GM18870 (cell line): ENCODE measurements around the gene WDR38.
"Not testable (repeated sequence)": the region's sequence is repeated elsewhere in the genome, so short reads cannot be mapped to it uniquely, and the experiment has no call there.

Experiments used
- ATAC-seq: cut with Tn5 transposase; IDR thresholded peaks from one replicate; pipeline ENCODE4 v1.9.1; 2021; ENCODE audit warnings: moderate library complexity; ENCODE audit not compliant: unreplicated experiment

Gene WDR38

DNA sequence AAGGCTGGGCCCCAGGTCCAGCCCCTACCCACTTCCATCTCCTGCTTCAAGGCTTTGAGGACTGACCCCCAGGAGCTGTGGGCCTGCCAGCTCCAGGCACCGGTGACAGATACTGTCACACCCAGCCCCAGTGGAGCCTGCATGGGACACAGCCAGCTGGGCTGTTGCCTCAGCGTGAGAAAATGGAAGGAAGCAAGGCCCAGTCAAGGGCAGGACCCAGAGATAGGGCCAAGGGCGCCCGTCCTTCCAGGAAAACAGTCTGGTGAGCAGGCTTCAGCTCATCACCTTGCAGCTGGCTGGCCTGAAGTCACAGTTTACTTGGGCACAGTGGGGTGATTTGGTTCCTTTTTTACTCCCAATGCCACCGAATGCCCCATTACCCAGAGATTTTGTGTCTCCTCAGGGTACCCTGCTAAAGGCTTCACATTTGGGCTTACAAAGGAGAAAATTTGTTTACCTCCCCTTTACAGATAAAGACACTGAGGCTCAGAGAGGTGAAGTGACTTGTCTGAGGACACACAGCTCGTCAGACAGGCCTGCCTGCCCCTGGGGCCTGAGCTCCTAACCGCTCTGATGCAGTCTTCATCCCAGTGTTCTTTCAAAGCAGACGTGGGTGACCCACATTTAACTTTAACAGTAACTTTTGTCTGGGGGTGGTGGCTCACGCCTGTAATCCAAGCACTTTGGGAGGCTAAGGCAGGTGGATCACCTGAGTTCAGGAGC lies 21.5 kb upstream of the WDR38 start:
- no peak for ATAC-seq

DNA sequence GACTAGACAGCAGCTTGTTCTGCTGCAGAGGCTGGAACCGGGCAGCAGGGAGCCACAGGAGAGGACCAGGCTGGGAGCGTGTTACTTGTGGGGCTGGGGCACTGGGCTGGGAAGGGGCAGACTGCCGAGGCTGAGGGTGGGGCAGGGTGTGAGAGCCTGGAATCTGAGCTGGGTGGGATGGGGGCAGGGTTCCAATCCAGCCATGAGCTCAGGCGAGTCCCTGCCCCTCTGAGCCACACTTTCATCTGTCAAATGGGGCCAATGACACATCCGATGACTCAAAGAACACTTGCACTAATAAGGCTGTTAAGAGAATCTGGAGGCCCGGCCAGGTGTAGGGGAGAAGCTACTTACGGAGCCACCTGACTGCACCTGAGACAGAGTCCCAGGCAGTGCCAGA lies 18.7 kb upstream of the WDR38 start:
- no peak for ATAC-seq

DNA sequence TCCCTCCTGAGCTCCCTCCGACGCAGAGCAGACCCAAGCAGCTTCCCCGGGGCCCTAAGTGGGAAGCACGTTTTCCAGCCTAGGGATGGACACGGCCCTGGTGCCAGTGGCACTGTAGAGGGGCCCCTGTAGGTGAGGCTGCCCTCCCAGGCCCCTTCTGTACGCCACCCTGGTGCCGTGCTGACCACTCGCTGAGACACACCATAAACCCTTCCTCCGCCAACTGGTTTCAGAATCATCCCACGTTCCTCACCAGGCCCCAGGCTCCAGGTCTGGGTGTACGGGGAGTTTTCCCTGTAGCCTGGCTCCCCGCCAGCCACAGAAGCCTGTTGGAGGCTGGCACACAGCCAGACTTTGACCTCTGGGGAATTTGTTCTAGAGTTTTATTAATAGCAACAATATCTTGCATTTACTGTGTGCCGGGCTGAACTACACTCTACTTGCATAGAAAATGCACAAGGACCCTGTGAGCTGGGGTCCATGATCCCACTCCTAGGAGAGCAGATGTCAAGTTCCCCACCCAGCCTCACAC lies 18.2 kb upstream of the WDR38 start:
- no peak for ATAC-seq

DNA sequence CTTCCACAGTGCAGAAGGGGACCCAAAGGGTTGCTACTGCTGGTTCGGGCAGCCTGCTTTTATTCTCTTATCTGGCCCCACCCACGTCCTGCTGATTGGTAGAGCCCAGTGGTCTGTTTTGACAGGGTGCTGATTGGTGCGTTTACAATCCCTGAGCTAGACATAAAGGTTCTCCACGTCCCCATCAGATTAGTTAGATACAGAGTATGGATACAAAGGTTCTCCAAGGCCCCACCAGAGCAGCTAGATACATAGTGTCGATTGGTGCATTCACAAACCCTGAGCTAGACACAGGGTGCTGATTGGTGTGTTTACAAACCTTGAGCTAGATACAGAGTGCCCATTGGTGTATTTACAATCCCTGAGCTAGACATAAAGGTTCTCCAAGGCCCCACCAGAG lies 15.1 kb upstream of the WDR38 start:
- not testable (repeated sequence) for ATAC-seq

DNA sequence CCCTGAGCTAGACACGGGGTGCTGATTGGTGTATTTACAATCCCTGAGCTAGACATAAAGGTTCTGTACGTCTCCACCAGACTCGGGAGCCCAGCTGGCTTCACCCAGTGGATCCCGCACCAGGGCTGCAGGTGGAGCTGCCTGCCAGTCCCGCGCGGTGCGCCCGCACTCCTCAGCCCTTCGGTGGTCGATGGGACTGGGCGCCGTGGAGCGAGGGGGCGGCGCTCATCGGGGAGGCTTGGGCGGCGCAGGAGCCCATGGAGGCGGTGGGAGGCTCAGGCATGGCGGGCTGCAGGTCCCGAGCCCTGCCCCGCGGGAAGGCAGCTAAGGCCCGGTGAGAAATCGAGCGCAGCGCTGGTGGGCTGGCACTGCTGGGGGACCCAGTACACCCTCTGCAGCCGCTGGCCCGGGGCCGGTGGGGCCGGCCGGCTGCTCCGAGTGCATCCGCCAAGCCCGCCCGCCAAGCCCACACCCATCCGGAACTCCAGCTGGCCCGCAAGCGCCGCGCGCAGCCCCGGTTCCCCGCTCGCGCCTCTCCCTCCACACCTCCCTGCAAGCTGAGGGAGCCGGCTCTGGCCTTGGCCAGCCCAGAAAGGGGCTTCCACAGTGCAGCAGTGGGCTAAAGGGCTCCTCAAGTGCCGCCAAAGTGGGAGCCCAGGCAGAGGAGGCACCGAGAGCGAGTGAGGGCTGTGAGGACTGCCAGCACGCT lies 14.5 kb upstream of the WDR38 start:
- ATAC-seq = not testable (repeated sequence)

DNA sequence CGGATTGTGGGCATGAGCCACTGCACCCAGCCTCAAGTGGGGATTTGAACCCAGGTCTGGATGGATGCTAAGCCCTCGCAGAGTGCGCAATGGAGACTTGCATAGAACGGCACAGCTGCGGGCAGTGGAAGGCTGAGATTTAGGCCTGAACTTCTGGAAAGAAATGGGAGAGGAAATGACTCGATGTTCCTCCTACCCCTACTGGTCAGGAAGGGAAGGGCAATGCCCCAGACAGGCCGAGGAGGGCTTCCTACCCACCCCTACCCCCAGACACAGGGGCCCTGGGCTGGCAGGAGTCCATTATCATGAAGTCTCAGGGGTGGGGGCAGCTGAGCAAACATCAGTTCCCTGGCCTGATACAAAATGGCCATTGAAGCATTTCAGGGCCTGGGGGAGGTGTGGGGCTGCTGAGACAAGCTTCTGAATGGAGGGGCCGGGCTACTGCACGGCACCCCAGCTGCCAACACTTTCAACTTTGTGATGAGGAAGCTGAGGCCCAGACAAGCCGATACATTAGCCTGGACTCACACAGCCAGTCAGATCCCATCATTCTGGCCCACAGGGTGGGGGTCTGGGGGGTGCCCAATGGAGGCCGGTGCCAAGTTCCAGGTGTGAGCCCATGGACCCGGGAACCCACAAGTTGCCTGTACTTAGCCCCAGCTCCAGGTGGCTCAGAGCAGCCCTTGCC lies 13.5 kb upstream of the WDR38 start:
- no peak for ATAC-seq

DNA sequence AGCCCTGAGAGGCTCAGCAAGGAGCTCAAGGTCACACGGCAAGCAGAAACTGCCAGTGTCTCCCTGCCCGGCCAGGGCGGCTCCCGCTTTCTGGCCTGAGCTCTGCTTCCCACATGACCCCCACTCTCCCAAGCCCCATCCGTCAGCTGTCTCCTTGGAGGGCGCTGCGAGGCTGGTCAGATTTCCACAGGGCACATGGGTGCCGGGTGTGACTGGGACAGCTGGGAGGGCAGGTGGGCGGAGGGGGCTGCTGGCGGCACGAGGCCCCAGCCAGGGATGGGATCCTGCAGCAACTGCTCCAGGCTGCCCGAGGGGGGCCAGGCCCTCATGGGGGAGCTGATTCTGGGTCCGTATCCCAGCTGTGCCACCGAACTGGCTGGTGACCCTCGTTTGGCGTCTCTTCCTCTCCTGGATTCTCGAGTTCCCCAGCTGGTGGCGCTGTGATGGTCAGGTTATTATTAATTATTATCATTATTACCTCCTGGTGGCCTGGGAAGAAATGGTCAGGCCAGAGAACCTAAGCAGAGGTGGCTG lies 12.9 kb upstream of the WDR38 start:
- ATAC-seq = no peak

DNA sequence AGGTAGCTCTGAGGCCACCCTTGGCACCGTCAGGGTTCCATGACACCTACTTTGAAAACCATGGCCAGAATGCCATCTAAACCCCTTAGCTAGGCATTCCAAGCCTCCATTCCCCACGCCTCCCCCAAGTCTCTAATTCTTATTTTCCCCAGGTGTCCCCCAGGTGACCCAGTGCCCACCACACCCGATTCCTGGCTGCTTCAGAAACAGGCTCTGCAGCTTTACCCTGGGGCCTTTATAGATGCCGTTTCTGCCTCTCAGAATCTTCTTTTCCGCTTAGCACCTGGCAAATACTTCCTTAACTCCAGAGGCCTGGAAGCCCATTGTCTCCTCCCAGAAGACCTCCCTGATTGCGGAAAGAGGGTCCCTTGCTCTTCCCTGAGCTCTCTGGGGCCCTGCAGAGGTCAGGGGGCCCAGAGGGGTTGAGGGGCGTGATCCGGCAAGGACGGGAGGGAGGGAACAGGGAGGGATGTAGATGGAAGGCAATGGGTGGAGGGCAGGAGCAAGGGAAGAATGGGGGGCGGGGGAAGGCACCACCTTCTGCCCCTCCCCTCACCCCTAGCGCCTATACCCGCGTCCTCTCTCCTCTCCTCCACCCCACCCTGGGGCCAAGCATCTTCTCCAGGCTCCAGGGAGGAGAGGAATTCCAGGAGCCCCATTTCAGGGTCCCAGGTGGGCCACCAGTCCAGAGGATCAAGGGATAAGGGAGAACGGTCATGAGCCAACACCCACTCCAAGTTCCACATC lies 12.0 kb upstream of the WDR38 start:
- no peak for ATAC-seq

DNA sequence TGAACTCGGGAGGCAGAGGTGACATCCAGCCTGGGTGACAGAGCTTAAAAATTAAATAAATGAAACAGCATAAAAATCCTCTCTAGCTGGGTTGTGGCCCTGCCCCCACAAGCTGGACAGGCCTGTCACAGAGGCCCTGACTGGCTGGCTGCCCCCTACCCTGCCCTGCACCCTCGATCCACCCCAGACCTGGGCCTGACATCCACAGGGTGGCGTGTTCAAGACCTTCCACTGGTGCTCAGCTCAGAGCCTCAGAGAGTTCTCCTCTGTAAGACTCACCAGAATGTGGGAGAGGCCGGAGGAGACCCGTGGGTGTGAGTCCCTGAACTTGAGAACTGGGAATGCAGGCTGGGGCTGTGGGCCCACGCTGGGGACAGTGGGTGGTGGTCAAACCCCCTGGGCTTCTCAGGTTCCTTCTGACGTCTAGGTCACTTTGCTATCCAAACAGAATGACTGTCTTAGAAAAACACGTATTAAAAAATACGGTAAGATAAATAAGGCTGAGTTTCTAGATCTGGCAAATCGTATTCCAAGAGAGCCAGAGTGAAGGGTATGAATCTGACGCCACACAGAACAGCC lies 9.7 kb upstream of the WDR38 start:
- ATAC-seq = no peak

DNA sequence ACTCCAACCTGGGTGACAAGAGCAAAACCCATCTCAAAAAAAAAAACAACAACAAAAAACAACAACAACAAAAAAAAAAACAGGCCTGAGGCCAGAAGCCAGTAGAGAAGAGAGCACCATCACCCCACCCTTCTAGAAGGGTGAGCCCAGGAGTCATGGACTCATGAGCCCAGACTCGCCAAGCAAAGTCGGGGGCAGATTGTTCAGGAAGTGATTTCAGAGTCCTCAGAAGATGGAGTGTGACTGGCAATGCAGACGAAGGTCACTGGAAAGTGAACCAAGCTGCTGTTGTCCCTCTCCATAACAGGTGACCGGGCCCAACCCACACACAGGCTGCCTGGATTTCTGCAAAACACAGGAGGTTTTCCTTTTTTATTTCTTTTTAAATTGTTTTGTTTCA lies 9.0 kb upstream of the WDR38 start:
- no peak for ATAC-seq

DNA sequence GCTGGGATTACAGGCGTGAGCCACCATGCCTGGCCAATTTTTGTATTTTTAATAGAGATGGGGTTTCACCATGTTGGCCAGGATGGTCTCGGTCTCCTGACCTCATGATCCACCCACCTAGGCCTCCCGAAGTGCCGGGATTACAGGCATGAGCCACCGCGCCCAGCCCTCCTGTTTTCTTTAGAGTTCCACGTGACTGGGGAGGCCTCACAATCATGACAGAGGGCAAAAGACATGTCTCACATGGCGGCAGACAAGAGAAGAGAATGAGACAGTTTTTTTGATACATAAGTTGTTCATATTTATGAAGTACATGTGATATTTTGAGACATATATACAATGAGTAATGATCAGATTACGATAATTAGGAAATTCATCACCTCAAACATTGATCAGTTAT lies 6.8 kb upstream of the WDR38 start:
- not testable (repeated sequence) for ATAC-seq

DNA sequence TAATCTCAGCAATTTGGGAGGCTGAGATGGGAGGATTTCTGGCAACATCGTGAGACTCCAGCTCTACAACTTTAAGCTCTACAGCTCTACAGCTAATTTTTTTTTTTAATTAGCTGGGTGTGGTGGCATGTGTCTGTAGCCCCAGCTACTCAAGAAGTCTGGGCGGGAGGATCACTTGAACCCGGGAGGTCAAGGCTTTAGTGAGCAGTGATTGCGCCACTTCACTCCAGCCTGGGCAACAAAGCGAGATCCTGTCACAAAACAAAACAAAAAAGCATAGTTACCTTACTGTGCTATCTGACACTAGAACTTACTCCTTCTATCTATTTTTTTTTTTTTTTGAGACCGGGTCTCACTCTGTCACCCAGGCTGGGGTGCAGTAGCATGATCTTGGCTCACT lies 6.3 kb upstream of the WDR38 start:
- ATAC-seq = no peak

DNA sequence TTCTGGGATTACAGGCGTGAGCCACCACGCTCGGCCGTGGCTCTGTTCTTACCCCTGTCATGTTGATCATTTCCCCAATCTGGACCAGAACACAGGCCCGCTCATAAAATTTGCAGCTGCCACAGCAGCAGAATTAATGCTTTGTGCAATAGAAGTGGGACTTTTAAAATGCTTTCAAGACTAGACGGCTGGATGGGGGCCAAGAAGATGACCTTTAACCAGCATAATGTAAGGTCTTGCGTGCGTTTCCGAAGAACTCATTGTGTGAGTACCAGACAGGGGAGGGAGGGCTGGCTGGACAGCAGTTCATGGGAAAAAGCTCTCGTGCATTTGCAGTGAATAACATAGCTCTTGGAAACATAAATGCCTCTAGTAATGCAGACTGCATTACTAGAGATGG lies 3.5 kb upstream of the WDR38 start:
- no peak for ATAC-seq

DNA sequence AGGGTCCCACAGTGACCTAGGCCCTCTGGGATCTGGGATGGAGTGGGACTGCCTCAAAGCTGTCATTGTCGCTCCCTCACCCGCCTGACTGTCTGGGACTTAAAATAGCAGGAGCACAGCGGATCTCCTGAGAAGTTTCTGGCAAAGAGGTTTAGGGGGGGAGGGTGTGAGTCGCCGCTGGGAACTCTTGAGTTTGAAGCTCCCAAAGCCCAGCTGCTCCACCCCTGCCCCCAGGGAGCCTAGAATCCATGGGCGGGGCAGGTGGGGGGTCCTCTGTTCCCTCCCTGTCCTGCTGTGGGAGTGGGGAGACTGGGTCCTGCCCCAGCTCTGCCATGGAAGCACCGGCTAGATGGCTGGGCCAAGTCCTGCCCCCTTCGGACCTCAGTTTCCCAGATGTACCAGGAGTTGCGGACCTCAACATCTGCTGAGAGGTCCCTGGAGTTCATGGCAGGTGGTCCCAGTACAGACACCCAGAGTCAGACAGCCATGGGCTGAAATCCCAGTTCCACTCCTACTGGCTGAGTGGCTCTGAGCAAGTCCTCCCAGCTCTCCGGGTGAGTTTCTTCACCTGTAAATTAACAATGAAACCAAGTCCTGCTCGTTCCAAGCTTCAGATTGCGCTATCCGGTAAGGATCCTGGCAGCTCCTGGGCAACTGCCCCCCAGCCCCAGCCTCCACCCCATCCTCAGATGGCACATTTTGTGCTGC lies 985 bp upstream of the WDR38 start:
- no peak for ATAC-seq

DNA sequence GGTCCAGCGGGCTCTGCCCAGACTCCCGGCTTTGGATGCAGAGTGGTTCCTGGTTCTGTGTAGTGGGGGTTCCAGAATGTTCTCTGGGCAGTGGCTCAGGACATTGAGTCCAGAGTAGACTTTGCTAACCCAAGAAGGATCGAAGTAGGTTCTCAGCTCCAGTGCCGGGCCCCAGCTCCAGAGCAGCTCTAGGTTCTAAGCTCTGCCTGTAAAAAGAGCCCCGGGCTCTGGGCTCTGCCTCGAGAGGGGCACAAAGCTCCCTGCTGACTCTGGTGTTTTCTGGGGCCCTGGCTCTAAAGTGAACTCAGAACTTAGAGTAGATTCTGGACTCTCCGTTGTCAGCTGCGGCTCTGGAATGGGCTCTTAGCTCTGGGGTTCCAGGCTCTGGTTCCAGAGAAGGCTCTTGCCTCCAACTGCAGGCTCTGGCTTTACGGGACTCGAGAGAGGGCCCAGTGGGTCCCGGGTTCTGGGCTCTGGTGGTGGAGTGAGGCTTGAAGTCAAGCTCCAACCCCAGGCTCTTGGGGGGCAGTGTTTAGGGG lies 414 bp downstream of the WDR38 start:
- ATAC-seq = no peak

DNA sequence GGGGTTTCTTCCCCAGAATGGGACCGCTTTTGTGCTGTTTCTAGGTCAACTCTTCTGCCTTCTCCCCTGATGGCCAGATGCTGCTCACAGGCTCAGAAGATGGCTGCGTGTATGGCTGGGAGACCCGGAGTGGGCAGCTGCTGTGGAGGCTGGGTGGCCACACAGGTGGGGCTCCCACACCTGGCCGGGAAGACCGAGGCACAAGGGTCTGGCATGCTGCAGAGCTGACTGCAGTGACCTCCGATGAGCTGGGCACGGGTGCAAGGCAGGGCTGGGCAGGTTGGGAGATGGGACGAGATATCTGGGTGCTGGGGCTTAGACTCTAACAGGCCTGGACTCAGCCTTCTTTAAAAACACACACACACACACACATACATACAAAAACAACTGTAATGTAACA lies 901 bp downstream of the WDR38 start:
- ATAC-seq = no peak

DNA sequence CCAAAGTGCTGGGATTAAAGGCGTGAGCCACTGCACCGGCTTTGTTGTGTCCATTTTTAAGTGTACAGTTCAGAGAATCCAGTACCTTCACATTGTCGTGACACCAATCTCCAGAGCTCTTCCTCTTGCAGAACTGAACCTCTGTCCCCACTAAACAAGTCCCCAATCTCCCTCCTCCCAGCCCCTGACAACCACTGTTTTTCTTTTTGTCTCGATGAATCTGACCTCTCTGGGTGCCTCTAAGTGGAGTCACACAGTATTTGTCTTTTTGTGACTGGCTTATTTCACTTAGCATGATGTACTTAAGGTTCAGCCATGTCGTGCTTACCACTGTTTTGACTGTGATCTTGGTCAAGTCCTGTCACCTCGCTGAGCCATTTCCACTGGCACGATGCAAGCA lies 1.6 kb downstream of the WDR38 start:
- ATAC-seq = no peak

DNA sequence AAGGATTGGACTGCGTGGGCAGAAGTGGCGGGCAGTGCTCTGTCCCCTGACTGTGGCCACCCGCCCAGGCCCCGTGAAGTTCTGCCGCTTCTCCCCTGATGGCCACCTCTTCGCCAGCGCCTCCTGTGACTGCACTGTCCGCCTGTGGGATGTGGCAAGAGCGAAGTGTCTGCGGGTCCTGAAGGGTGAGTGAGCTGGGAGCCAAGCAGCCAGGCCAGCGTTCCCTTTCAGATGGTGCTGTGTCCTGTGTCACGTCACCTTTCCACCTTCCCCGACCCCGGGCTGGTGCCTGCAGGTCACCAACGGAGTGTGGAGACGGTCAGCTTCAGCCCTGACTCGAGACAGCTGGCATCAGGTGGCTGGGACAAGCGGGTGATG lies 2.3 kb downstream of the WDR38 start:
- no peak for ATAC-seq

DNA sequence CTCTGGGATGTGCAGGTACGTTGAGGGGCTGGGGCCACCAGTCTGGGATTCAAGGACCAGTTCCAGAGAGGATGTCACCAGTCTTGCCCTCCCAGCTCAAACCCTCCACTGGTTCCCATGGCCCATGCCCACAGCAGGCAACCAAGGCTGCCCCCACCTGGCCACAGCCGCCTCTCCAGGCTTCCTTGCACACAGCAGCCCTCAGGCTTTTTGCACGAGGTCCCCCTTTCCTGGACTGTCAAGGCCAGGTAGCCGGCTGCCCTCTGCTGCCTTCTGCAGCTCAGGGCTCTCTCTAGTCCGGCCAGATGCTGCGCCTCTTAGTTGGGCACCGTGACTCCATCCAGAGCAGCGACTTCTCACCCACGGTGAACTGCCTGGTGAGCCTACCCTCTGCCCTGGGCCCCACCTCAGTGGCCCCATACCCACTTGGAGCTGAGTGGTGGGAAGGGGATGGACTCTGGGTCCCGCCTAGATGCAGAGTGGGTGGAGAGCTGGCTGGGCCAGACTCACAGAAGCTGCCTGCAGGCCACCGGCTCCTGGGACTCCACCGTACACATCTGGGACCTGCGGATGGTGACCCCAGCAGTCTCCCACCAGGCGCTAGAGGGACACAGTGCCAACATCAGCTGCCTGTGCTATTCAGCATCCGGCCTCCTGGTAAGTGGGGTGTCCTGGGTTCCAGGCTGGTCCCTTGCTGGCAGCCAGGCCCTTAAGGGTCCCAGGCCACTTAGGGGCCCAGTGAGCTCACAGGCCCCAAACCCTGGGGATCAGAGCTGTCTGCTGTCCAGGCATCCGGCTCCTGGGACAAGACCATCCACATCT lies 2.9 kb downstream of the WDR38 start:
- ATAC-seq = no peak
